GM18508 (cell line): ENCODE data around the gene PRKCA.
"Not testable (repeated sequence)": the region's sequence is repeated elsewhere in the genome, so short reads cannot be mapped to it uniquely, and the experiment has no call there.

ENCODE experiments used
- ATAC-seq: cut with Tn5 transposase; IDR thresholded peaks from one replicate; pipeline ENCODE4 v1.9.1; 2021; ENCODE audit warnings: moderate number of reproducible peaks; ENCODE audit not compliant: insufficient read depth, unreplicated experiment

Gene PRKCA

GRCh38 chr17:66580956-66581391 is 278.6 kb downstream of the PRKCA start:
- no peak for ATAC-seq

- no peak for ATAC-seq
Observed at GRCh38 chr17:66582373-66583111, 280.1 kb downstream of the PRKCA start.

GRCh38 chr17:66583112-66583748 is 280.8 kb downstream of the PRKCA start:
- no peak for ATAC-seq

- no peak for ATAC-seq
Observed at GRCh38 chr17:66584927-66585326, 282.5 kb downstream of the PRKCA start.

GRCh38 chr17:66585472-66585871 is 283.1 kb downstream of the PRKCA start:
- ATAC-seq, result no peak

GRCh38 chr17:66589892-66590291 is 287.5 kb downstream of the PRKCA start:
- no peak for ATAC-seq

GRCh38 chr17:66593116-66593515 is 290.7 kb downstream of the PRKCA start:
- no peak for ATAC-seq

GRCh38 chr17:66595893-66596292 is 293.5 kb downstream of the PRKCA start:
- ATAC-seq, result no peak

- ATAC-seq, result no peak
Observed at GRCh38 chr17:66602659-66603384, 300.4 kb downstream of the PRKCA start.

- no peak for ATAC-seq
Observed at GRCh38 chr17:66604376-66604775, 302.0 kb downstream of the PRKCA start.

- no peak for ATAC-seq
Observed at GRCh38 chr17:66605541-66605940, 303.1 kb downstream of the PRKCA start.

- ATAC-seq, result no peak
Observed at GRCh38 chr17:66610361-66611133, 308.1 kb downstream of the PRKCA start.

GRCh38 chr17:66611397-66611796 is 309.0 kb downstream of the PRKCA start:
- no peak for ATAC-seq

- ATAC-seq, result no peak
Observed at GRCh38 chr17:66612993-66613392, 310.6 kb downstream of the PRKCA start.

- ATAC-seq, result no peak
Observed at GRCh38 chr17:66614469-66614868, 312.1 kb downstream of the PRKCA start.

GRCh38 chr17:66619206-66619605 is 316.8 kb downstream of the PRKCA start:
- no peak for ATAC-seq

GRCh38 chr17:66620528-66620927 is 318.1 kb downstream of the PRKCA start:
- ATAC-seq, result no peak

- ATAC-seq, result not testable (repeated sequence)
Observed at GRCh38 chr17:66624630-66625029, 322.2 kb downstream of the PRKCA start.

- no peak for ATAC-seq
Observed at GRCh38 chr17:66625311-66625767, 322.9 kb downstream of the PRKCA start.

GRCh38 chr17:66627985-66628384 is 325.6 kb downstream of the PRKCA start:
- no peak for ATAC-seq
